ENCODE measurements around the gene UNK. TPM values are rescaled to one million over a fixed set of nuclear protein-coding genes. Genes with fewer than 3 reads are reported as not detected.

UNK gene
- total and polyA plus RNA-seq, 2 donors (not counting 3 experiments of a cell fraction or from before 2014, with no cell fraction given) = 18.0 to 23.2 TPM

GRCh38 chr17:75813081-75814020 is 28.7 kb downstream of the UNK start:
- Histone ChIP-seq H3K9me1 (replicated peaks; ENCODE audit: control insufficient read depth, extremely low read depth, insufficient read depth, low read length) (no peaks in the 10 kb centered on the region), H3K4me3 (replicated peaks in 1 of 3; ENCODE audit: insufficient read depth in 1 of 3, low read depth in 1 of 3, low read length in 3 of 3) (no peak overlapping the region), H3K27ac (ENCODE audit: insufficient read depth, low read depth, low read length) (no peak overlapping the region), H3K79me2 (ENCODE audit: control insufficient read depth, insufficient read depth, low read length) (no peaks in the 10 kb centered on the region), H3K36me3 (ENCODE audit: control insufficient read depth in 2 of 2, extremely low read depth in 1 of 2, insufficient read depth in 2 of 2, low read length in 2 of 2) (peaks cover 0 to 46% of the 10 kb centered on the region in 2 experiments), H2AFZ (ENCODE audit: low read depth, low read length) (no peak overlapping the region), H3K4me1 (ENCODE audit: control insufficient read depth, extremely low read depth, insufficient read depth, low read length) (peaks cover 6% of the 10 kb centered on the region), H3K9me3 (replicated peaks; ENCODE audit: control insufficient read depth, insufficient read depth, low read length) (no peaks in the 10 kb centered on the region), H3K27me3 (ENCODE audit: control insufficient read depth in 2 of 2, insufficient read depth in 2 of 2, low read length in 2 of 2) (no peaks in the 10 kb centered on the region), H3K4me2 (ENCODE audit: insufficient read depth, low read length) (no peak overlapping the region), H4K20me1 (replicated peaks; ENCODE audit: control insufficient read depth, extremely low read depth, insufficient read depth, low read length) (no peaks in the 10 kb centered on the region), H3K9ac (replicated peaks; ENCODE audit: extremely low read depth, insufficient read depth, low read length) (no peak overlapping the region)
- POLR2A ChIA-PET = no interaction called here
- TF ChIP-seq POLR2AphosphoS5 (IDR thresholded peaks at IDR 0.05; ENCODE audit: insufficient read depth, low read depth, low read length) = no peak
- TF ChIP-seq, protein P1, sequence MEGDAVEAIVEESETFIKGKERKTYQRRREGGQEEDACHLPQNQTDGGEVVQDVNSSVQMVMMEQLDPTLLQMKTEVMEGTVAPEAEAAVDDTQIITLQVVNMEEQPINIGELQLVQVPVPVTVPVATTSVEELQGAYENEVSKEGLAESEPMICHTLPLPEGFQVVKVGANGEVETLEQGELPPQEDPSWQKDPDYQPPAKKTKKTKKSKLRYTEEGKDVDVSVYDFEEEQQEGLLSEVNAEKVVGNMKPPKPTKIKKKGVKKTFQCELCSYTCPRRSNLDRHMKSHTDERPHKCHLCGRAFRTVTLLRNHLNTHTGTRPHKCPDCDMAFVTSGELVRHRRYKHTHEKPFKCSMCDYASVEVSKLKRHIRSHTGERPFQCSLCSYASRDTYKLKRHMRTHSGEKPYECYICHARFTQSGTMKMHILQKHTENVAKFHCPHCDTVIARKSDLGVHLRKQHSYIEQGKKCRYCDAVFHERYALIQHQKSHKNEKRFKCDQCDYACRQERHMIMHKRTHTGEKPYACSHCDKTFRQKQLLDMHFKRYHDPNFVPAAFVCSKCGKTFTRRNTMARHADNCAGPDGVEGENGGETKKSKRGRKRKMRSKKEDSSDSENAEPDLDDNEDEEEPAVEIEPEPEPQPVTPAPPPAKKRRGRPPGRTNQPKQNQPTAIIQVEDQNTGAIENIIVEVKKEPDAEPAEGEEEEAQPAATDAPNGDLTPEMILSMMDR (IDR thresholded peaks at IDR 0.05; ENCODE audit: extremely low read depth in 1 of 2, insufficient read depth in 1 of 2, low read depth in 1 of 2, low read length in 2 of 2) = no peak
- TF ChIP-seq, protein P2, sequence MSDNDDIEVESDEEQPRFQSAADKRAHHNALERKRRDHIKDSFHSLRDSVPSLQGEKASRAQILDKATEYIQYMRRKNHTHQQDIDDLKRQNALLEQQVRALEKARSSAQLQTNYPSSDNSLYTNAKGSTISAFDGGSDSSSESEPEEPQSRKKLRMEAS (IDR thresholded peaks at IDR 0.05; ENCODE audit: insufficient read depth, insufficient read length) = no peak
- TF ChIP-seq MYC (IDR thresholded peaks at IDR 0.05; ENCODE audit: low read depth, low read length) = no peak
- TF ChIP-seq EZH2 (IDR thresholded peaks at IDR 0.05; ENCODE audit: borderline replicate concordance, low read depth, low read length, severe bottlenecking) = no peak
- dilution Hi-C loops (cut with MboI; ENCODE audit: extremely low pct_ligation_motif_present, low sequenced_read_pairs) = no loop called here
- no TSS peak for BruUV-seq (replicated peaks)
- DNase-seq (ENCODE audit: low read depth, low spot score) = no peak
- intact Hi-C loops (cut with micrococcal nuclease) = no loop called here
- FAIRE-seq = no peak
- CTCF ChIA-PET = interaction anchor here (1.0 to 1.6 kb wide), 3 partner anchors 14 to 30 kb away, joined by 3 to 4 read pairs (median 4); no protein-coding TSS in a partner anchor
